GM18868 (cell line): ENCODE results near the gene CRYAA.
A peak's percentile ranks its signal among the peaks of the same experiment; 100 is the strongest.
"Not testable (repeated sequence)": the region's sequence is repeated elsewhere in the genome, so short reads cannot be mapped to it uniquely, and the experiment has no call there.

Experiments used
- ATAC-seq: cut with Tn5 transposase; IDR thresholded peaks from one replicate; pipeline ENCODE4 v1.9.1; 2021; ENCODE audit warnings: mild to moderate bottlenecking, moderate library complexity; ENCODE audit not compliant: unreplicated experiment

The CRYAA gene

DNA sequence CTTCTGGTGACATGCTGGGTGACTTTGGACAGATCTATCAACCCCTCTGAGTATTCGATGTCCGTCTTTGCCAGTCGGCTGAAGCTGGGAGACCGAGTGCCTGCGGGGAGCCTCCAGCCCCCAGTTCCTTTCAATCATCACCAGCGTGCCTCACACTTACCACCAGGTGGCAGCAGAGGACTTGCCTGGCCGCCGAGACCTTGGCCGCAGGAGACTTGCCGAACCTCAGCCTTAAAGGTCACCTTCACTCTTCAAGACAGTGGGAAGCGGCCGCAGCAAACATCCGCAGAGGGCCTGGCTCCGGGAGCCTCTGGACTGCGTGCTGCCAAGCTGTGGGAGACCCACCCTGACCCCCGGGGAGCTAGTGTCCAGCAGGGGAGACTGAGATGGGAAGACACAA is 7.8 kb downstream of the CRYAA start:
- ATAC-seq: peak; percentile 54

- peak; percentile 32 for ATAC-seq
These were observed 8.5 kb downstream of the CRYAA start for GRCh38 chr21:43177043-43177906.

- not testable (repeated sequence) for ATAC-seq
These were observed 9.5 kb downstream of the CRYAA start for GRCh38 chr21:43178175-43178826.

DNA sequence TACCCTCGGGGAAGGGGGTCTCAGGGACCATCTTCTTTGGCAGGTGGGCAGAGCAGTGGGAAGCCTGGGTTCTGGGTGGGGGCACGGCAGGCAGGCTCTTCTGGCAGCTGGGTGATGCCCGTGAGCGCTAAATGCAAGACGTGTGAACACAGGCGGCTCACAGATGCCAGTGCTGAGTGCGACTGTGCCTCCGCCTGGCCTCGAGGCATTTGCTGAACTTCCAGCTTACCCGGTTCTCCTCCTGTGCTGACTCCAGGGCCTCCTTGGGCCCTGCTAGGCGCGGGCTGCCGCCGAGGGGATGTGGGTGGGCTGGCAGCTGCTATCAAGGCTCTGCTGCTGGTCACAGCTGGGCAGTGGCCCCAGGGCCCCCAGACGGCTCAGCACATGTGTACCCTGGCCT is 12.2 kb downstream of the CRYAA start:
- ATAC-seq: not testable (repeated sequence)

- not testable (repeated sequence) for ATAC-seq
These were observed 18.5 kb downstream of the CRYAA start for GRCh38 chr21:43187268-43187667.

GRCh38 chr21:43187715-43188114 is 18.9 kb downstream of the CRYAA start:
- ATAC-seq: no peak

GRCh38 chr21:43188181-43188580 is 19.4 kb downstream of the CRYAA start:
- no peak for ATAC-seq

DNA sequence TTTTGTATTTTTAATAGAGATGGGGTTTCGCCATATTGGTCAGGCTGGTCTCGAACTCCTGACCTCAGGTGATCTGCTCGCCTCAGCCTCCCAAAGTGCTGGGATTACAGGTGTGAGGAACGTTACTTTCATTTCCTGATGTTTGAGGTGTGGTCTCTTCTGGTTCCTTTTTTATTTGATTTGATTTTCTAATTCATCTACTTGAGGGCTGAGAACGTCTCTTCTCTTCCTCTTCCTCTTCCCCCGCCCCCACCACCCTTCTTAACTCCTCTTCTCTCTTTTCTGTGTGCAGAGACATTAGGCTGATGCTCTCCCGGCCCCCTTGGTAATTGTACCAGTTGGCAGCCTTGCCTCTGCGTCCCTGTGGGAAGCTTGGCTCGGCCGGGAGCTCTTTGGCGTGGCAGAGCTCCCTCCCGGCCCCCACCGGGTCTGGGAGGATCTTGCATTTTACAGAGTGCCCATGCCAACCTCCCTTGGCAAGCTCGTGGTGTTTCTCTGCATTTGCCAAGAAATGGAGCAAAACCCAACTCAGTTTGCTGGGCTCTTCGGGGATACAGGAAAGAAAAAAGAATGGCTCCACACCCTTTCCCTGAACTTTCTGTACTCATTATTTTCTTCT is 19.9 kb downstream of the CRYAA start:
- ATAC-seq: no peak

DNA sequence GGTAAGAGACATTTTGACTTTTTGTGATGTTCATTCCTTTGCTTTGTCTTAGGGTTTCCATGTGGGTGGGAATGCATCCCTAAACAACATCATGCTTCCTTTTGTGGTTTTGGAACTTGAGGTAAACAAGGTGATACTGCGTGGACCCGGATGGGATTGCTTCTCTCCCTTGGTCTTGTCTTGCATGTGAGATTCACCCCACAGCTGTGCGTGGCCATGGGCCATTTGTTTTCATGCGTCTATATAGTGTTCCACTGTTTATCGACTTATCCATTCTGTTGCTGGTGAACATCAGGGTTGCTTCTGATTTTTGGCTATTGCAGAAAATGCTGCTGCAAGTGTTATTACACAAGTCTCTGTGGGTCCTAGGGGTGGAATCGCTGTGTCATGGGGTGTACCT is 21.1 kb downstream of the CRYAA start:
- no peak for ATAC-seq

DNA sequence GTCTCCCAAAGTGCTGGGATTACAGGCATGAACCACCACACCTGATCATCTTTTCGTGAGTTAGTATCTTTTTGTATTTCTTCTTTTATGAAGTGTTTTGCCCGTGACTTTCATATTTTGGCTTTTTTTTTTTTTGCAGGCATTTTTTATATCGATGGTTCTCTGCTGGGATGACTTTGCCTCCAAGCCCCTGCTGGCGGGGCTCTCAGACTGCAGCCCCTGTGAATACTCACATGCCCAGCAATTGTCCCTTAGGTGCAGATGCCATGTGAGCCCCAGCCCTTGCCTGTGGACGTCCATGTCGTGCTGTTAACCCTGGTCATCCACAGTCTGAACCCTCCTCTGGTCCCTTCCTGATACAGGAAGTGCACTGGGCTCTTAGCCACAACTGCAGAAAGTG is 21.7 kb downstream of the CRYAA start:
- no peak for ATAC-seq

- ATAC-seq: no peak
These were observed 22.1 kb downstream of the CRYAA start for GRCh38 chr21:43190951-43191350.

DNA sequence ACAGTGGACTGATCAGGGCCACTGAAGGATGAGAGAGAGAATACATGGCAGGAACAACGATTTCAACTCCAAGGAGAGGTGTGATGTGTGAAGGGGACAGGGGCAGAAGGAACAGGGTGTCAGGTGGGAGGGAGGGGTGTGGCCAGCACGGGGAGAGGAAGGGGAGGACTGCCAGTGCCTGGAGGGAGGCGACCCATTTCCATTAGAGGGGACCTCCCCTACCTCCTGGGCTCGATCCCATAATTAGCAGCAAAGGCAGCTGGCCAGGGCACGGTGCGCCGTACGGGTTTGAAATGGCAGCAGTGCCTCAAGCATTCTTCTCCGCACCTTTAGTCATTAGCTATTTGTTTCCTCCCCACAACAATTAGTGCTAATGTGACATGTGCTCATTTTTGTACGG is 22.7 kb downstream of the CRYAA start:
- no peak for ATAC-seq

GRCh38 chr21:43191971-43192370 is 23.2 kb downstream of the CRYAA start:
- ATAC-seq: no peak

- no peak for ATAC-seq
These were observed 23.8 kb downstream of the CRYAA start for GRCh38 chr21:43192501-43193081.

DNA sequence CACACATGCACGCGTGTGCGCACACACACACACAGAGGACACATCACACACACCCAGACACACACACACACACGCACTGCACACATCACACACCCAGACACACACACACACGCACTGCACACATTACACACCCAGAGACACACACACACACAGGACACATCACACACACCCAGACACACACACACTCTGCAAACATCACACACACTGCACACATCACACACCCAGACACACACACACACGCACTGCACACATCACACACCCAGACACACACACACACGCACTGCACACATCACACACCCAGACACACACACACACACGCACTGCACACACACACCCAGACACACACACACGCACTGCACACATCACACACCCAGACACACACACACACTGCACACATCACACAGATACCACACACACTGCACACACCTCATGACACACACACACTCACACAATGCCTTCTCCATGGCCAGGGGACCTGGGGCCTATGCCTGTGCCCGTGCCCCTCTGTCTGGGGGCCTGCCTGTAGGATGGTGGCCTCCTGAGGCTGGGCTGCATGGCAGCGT is 24.4 kb downstream of the CRYAA start:
- no peak for ATAC-seq

DNA sequence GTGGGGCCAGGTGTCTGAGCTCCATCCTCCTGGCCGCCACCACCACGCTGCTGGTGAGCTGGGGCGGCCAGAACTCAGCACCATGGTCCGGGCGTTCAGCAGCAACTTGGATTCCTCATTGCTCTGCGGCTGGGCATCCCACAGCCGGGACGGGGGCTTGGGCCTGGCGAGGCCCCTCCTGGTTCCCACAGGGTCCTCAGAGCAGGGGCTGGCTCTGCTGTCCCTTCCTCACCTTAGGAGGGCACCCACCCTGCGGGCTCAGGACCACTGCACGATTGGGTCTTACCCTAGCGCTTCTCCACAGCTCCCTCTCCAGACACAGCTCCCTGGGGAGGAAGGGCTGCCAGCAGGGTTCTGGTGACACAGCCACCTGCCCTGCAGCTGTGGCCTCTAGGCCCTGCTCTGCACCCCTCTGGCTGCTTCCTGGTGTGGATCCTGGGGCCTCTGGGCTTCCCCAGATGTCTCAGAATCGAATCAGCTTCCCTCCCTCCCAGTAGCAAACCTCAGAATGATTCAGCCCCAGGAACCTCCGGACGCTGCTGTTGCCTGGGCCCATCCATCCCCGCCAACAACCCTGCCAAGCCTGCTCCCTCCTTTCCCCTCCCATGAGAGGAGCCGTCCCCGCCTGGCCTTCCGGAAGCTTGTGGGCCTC is 25.0 kb downstream of the CRYAA start:
- no peak for ATAC-seq

DNA sequence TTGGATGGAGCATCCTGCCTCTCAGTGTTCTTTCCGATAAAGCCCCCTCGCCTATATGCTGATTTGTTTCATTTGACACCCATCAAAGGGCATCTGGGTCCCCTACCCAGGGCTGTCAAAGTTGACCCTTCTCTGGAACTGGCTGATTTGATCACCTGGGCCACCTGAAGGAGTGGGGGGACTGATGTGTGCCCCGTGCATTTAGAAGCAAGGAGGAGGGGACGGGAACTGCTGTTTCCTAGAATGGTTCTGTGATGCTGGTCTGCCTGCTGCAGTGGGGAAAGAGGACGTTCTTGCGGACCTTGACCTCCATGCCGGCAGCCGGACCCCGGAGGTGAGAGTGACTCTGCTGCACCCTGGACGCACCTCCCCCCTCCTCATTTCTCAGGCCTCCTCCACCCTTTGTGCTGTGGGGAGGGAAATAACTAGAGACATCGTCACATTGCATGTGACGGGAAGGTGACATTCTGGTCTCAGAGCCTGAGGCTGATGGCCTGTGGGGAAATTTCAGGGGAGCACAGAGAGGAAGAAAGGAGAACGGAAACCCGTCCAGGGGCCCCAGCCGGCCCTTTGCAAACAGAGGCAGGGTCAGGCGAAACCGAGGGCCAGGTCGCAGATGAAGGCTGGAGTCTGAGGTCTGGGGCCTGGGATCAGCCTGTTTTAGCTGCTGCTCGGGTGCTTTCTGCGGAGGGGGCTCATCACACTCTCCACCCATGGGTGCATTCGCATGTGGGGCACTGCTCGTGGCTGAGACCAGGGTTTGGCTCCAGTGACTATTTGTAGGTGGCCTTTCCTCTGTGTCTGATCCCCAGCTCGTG is 25.7 kb downstream of the CRYAA start:
- ATAC-seq: no peak

DNA sequence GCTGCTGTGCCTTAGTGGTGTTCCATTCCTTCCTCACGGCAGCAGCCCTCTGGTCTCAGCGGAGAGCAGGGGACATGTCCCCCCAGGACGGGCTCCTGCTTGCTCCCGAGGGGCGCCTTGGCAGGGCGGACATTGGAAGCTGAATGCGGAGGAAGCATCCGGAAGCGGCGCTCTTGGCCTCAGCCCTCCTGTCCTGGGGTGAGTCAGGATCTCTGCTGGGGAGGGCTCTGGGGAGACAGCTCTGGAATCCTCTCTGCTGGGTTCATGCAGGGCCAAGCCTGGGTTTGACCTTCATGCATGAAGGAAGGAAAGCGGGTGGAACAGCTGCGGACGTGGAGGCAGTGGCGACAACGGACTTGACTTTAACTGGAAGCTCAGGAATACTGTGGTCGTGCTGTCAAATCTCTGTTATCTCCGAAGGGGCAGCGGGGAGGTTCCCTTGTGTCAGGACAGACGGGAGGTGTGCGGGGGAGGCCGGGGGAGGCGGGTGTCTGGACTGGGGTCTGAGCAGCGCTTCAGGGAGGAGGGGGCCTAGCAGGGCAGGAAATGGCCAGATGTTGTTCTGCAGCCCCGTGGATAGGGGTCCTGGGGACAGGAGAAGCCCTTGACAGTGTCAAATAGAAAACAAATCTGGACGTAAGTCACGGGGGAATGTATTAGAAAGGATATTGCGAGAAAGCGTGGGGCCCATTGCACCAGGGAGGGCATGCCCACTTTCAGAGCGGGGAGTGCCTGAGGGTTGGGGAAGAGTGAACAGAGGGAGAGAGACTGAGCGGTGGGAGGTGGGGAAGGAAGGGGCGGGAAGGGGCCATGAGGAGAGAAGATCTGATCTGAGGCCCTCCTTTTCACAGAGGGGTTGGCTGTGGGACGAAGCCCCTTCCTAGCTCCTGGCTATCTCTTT is 26.6 kb downstream of the CRYAA start:
- no peak for ATAC-seq

- no peak for ATAC-seq
These were observed 28.0 kb downstream of the CRYAA start for GRCh38 chr21:43196826-43197225.
